ENCODE measurements around the gene FCHSD1.

FCHSD1 gene

GRCh38 chr5:141647242-141647641 is 4.0 kb downstream of the FCHSD1 start:
- TF ChIP-seq SPI1 (IDR thresholded peaks at IDR 0.05; ENCODE audit: borderline replicate concordance, low read depth) (no peak), REST (IDR thresholded peaks at IDR 0.05; ENCODE audit: insufficient replicate concordance, low read depth) (no peak), POLR2AphosphoS5 (IDR thresholded peaks at IDR 0.05; ENCODE audit: low read depth) (no peak), GABPA (IDR thresholded peaks at IDR 0.05; ENCODE audit: low read depth) (no peak), CTCF (IDR thresholded peaks at IDR 0.05; ENCODE audit: insufficient read depth, low read length) (no peak)

GRCh38 chr5:141646026-141646425 is 5.2 kb downstream of the FCHSD1 start:
- Histone ChIP-seq H3K4me3 (replicated peaks; ENCODE audit: insufficient read depth, low read length) (no peak overlapping the region), H3K27me3 (ENCODE audit: insufficient read depth, poor library complexity, severe bottlenecking) (no peaks in the 10 kb centered on the region), H3K27ac (replicated peaks) (no peak overlapping the region)
- DNase-seq (ENCODE audit: low read depth in 1 of 2, low spot score in 1 of 2): no peak
- no peak for TF ChIP-seq POLR2AphosphoS5 (IDR thresholded peaks at IDR 0.05; ENCODE audit: low read depth)
- TF ChIP-seq SPI1 (IDR thresholded peaks at IDR 0.05; ENCODE audit: borderline replicate concordance, low read depth): no peak
- no peak for TF ChIP-seq CTCF (IDR thresholded peaks at IDR 0.05; ENCODE audit: insufficient read depth, low read length)
- no peak for TF ChIP-seq GABPA (IDR thresholded peaks at IDR 0.05; ENCODE audit: low read depth)
- TF ChIP-seq REST (IDR thresholded peaks at IDR 0.05; ENCODE audit: insufficient replicate concordance, low read depth): no peak

More at GRCh38 chr5:141647242-141647641, 4.0 kb downstream of the FCHSD1 start:
- Histone ChIP-seq H3K27ac (replicated peaks) (no peak overlapping the region), H3K27me3 (ENCODE audit: insufficient read depth, poor library complexity, severe bottlenecking) (no peaks in the 10 kb centered on the region), H3K4me3 (replicated peaks; ENCODE audit: insufficient read depth, low read length) (no peak overlapping the region)
- no peak for DNase-seq (ENCODE audit: low read depth in 1 of 2, low spot score in 1 of 2)

- no peak for DNase-seq (ENCODE audit: low read depth in 1 of 2, low spot score in 1 of 2)
- Histone ChIP-seq H3K4me3 (replicated peaks; ENCODE audit: insufficient read depth, low read length) (no peak overlapping the region), H3K27ac (replicated peaks) (no peak overlapping the region), H3K27me3 (ENCODE audit: insufficient read depth, poor library complexity, severe bottlenecking) (no peaks in the 10 kb centered on the region)
- TF ChIP-seq GABPA (IDR thresholded peaks at IDR 0.05; ENCODE audit: low read depth) (no peak), SPI1 (IDR thresholded peaks at IDR 0.05; ENCODE audit: borderline replicate concordance, low read depth) (no peak), CTCF (IDR thresholded peaks at IDR 0.05; ENCODE audit: insufficient read depth, low read length) (no peak), REST (IDR thresholded peaks at IDR 0.05; ENCODE audit: insufficient replicate concordance, low read depth) (no peak)
Observed at GRCh38 chr5:141641634-141642267, 9.5 kb downstream of the FCHSD1 start.
